ENCODE measurements around the gene WDCP.

Gene WDCP

GRCh38 chr2:24080701-24081100 lies 33.5 kb upstream of the WDCP start:
- Histone ChIP-seq H3K4me1 (ENCODE audit: control insufficient read depth, insufficient read depth, low read length) (peaks cover 36% of the 10 kb centered on the region), H3K9ac (ENCODE audit: low read depth, low read length) (no peak overlapping the region), H3K36me3 (ENCODE audit: insufficient read depth, low read length) (peaks cover 30% of the 10 kb centered on the region), H3K4me2 (ENCODE audit: low read length) (no peak overlapping the region), H3K4me3 (ENCODE audit: low read length) (no peak overlapping the region), H3K27me3 (ENCODE audit: control insufficient read depth, insufficient read depth, low read length) (no peaks in the 10 kb centered on the region), H3K9me3 (replicated peaks; ENCODE audit: low read length) (no peaks in the 10 kb centered on the region)

DNA sequence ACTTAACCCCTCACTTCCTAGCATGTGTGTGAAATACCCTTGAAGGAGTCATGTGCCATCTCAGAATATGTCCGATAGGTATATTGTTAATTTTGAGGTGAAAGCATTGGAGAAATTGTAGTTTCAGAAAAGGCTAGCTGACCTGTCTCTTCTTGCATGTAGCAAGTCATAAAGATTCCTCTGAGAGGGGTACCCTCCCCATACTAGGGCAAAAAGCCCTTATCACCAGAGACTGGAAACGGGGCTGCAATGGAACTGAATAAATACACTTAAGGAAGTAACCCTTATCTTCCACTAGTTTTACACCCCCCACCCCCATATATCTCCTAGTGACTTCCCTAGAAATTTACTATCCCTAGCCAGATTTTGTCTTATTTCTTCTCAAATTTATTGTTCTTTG lies 30.7 kb upstream of the WDCP start:
- Histone ChIP-seq H3K36me3 (ENCODE audit: insufficient read depth, low read length) (peaks cover 36% of the 10 kb centered on the region), H3K9me3 (replicated peaks; ENCODE audit: low read length) (no peaks in the 10 kb centered on the region), H3K4me3 (ENCODE audit: low read length) (peak overlapping the region; percentile 84), H3K9ac (ENCODE audit: low read depth, low read length) (peak overlapping the region; percentile 81), H3K27me3 (ENCODE audit: control insufficient read depth, insufficient read depth, low read length) (no peaks in the 10 kb centered on the region), H3K4me2 (ENCODE audit: low read length) (peak overlapping the region; percentile 89), H3K4me1 (ENCODE audit: control insufficient read depth, insufficient read depth, low read length) (peaks cover 29% of the 10 kb centered on the region)

GRCh38 chr2:24077535-24077877 lies 30.3 kb upstream of the WDCP start:
- H3K4me2 ChIP-seq (ENCODE audit: low read length), result peak overlapping the region; percentile 89
- H3K27me3 ChIP-seq (ENCODE audit: control insufficient read depth, insufficient read depth, low read length), result no peaks in the 10 kb centered on the region
- H3K4me3 ChIP-seq (ENCODE audit: low read length), result peak overlapping the region; percentile 84
- peaks cover 26% of the 10 kb centered on the region for H3K4me1 ChIP-seq (ENCODE audit: control insufficient read depth, insufficient read depth, low read length)
- H3K36me3 ChIP-seq (ENCODE audit: insufficient read depth, low read length), result peaks cover 36% of the 10 kb centered on the region
- peak overlapping the region; percentile 81 for H3K9ac ChIP-seq (ENCODE audit: low read depth, low read length)
- H3K9me3 ChIP-seq (replicated peaks; ENCODE audit: low read length), result no peaks in the 10 kb centered on the region

GRCh38 chr2:24076849-24077534 lies 29.8 kb upstream of the WDCP start:
- Histone ChIP-seq H3K27me3 (ENCODE audit: control insufficient read depth, insufficient read depth, low read length) (no peaks in the 10 kb centered on the region), H3K9ac (ENCODE audit: low read depth, low read length) (peak overlapping the region; percentile 81), H3K4me2 (ENCODE audit: low read length) (peak overlapping the region; percentile 89), H3K36me3 (ENCODE audit: insufficient read depth, low read length) (peaks cover 34% of the 10 kb centered on the region), H3K4me3 (ENCODE audit: low read length) (peak overlapping the region; percentile 84), H3K9me3 (replicated peaks; ENCODE audit: low read length) (no peaks in the 10 kb centered on the region), H3K4me1 (ENCODE audit: control insufficient read depth, insufficient read depth, low read length) (peaks cover 23% of the 10 kb centered on the region)

- no peaks in the 10 kb centered on the region for H3K27me3 ChIP-seq (ENCODE audit: control insufficient read depth, insufficient read depth, low read length)
- H3K36me3 ChIP-seq (ENCODE audit: insufficient read depth, low read length), result peaks cover 33% of the 10 kb centered on the region
- peak within 1 kb of the TSS; percentile 84 for H3K4me3 ChIP-seq (ENCODE audit: low read length)
- H3K9ac ChIP-seq (ENCODE audit: low read depth, low read length), result peak within 1 kb of the TSS; percentile 88
- no peaks in the 10 kb centered on the region for H3K9me3 ChIP-seq (replicated peaks; ENCODE audit: low read length)
- peaks cover 17% of the 10 kb centered on the region for H3K4me1 ChIP-seq (ENCODE audit: control insufficient read depth, insufficient read depth, low read length)
- peak within 1 kb of the TSS; percentile 89 for H3K4me2 ChIP-seq (ENCODE audit: low read length)
Measured at GRCh38 chr2:24075915-24076848, 29.0 kb upstream of the WDCP start, which contains the start of gene SF3B6. Gene SF3B6 (minus strand): TSS chr2:24076326. CDS start chr2:24076229, 97 bp downstream.

DNA sequence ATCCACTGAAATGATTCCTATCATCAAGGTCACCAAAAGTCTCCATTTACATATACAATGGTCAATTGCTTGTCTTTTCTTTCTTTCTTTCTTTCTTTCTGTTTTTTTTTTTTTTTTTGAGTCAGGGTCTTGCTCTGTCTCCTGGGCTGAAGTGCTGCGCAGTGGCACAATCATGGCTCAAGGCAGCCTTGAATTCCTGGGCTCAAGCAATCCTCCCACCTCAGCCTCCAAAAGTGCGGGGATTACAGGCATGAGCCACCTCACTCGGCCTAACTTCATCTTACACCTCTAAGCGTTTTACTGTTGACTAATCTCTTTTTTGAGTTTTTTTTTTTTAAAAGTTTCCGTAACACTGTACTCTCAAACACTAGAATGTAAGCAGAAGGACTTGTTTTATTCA lies 28.1 kb upstream of the WDCP start:
- H3K36me3 ChIP-seq (ENCODE audit: insufficient read depth, low read length), result peaks cover 33% of the 10 kb centered on the region
- peak overlapping the region; percentile 84 for H3K4me3 ChIP-seq (ENCODE audit: low read length)
- peak overlapping the region; percentile 78 for H3K4me2 ChIP-seq (ENCODE audit: low read length)
- H3K9me3 ChIP-seq (replicated peaks; ENCODE audit: low read length), result no peaks in the 10 kb centered on the region
- peak overlapping the region; percentile 88 for H3K9ac ChIP-seq (ENCODE audit: low read depth, low read length)
- H3K27me3 ChIP-seq (ENCODE audit: control insufficient read depth, insufficient read depth, low read length), result no peaks in the 10 kb centered on the region
- peaks cover 14% of the 10 kb centered on the region for H3K4me1 ChIP-seq (ENCODE audit: control insufficient read depth, insufficient read depth, low read length)

DNA sequence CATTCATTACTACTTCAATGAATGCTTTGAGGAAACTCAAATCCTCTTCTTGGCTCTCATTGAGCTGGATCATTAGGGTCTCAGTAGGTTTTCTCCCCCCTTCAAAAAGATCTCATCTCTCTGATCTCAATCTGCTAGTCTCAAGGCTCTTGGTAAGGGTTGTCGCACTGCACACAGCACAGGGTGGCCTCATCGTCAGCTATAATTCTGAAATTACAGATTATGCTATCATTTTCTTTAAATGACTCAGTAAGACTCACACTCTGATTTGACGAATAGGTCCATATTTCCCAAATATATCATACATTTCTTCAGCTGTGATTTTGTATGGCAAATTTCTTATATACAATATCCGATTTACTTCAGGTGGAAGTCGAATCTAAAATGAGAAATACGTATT lies 26.6 kb upstream of the WDCP start:
- Histone ChIP-seq H3K9me3 (replicated peaks; ENCODE audit: low read length) (no peaks in the 10 kb centered on the region), H3K4me2 (ENCODE audit: low read length) (no peak overlapping the region), H3K36me3 (ENCODE audit: insufficient read depth, low read length) (peaks cover 32% of the 10 kb centered on the region), H3K27me3 (ENCODE audit: control insufficient read depth, insufficient read depth, low read length) (no peaks in the 10 kb centered on the region), H3K9ac (ENCODE audit: low read depth, low read length) (no peak overlapping the region), H3K4me3 (ENCODE audit: low read length) (no peak overlapping the region), H3K4me1 (ENCODE audit: control insufficient read depth, insufficient read depth, low read length) (peaks cover 12% of the 10 kb centered on the region)

GRCh38 chr2:24072259-24072658 lies 25.1 kb upstream of the WDCP start:
- no peak overlapping the region for H3K9ac ChIP-seq (ENCODE audit: low read depth, low read length)
- H3K9me3 ChIP-seq (replicated peaks; ENCODE audit: low read length), result no peaks in the 10 kb centered on the region
- H3K4me3 ChIP-seq (ENCODE audit: low read length), result no peak overlapping the region
- H3K4me1 ChIP-seq (ENCODE audit: control insufficient read depth, insufficient read depth, low read length), result peaks cover 8% of the 10 kb centered on the region
- no peaks in the 10 kb centered on the region for H3K27me3 ChIP-seq (ENCODE audit: control insufficient read depth, insufficient read depth, low read length)
- no peak overlapping the region for H3K4me2 ChIP-seq (ENCODE audit: low read length)
- H3K36me3 ChIP-seq (ENCODE audit: insufficient read depth, low read length), result peaks cover 39% of the 10 kb centered on the region

DNA sequence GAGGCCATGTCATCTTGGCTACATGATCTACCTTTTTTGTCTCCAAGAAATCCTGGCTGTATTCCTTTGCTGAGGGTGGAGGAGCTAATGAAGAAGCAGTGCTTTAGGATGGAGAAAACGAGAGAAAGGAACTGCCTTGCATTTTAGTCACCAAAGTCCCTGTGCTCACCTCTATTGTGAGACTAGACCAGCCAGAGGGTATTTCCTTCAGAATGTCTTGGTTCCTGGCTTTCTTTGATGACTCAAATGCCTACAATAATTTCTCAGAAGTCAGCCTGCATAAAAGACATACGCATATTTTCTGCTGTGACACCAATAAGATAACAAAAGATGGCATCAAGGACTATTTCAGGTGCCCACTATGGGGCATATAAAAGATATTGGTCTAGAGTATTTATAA lies 18.1 kb upstream of the WDCP start:
- Histone ChIP-seq H3K9ac (ENCODE audit: low read depth, low read length) (no peak overlapping the region), H3K4me1 (ENCODE audit: control insufficient read depth, insufficient read depth, low read length) (no peaks in the 10 kb centered on the region), H3K4me3 (ENCODE audit: low read length) (no peak overlapping the region), H3K9me3 (replicated peaks; ENCODE audit: low read length) (no peaks in the 10 kb centered on the region), H3K36me3 (ENCODE audit: insufficient read depth, low read length) (peaks cover 42% of the 10 kb centered on the region), H3K4me2 (ENCODE audit: low read length) (no peak overlapping the region), H3K27me3 (ENCODE audit: control insufficient read depth, insufficient read depth, low read length) (no peaks in the 10 kb centered on the region)

- H3K4me2 ChIP-seq (ENCODE audit: low read length), result no peak overlapping the region
- H3K9me3 ChIP-seq (replicated peaks; ENCODE audit: low read length), result no peaks in the 10 kb centered on the region
- H3K9ac ChIP-seq (ENCODE audit: low read depth, low read length), result no peak overlapping the region
- H3K4me3 ChIP-seq (ENCODE audit: low read length), result no peak overlapping the region
- no peaks in the 10 kb centered on the region for H3K4me1 ChIP-seq (ENCODE audit: control insufficient read depth, insufficient read depth, low read length)
- H3K27me3 ChIP-seq (ENCODE audit: control insufficient read depth, insufficient read depth, low read length), result no peaks in the 10 kb centered on the region
- no peaks in the 10 kb centered on the region for H3K36me3 ChIP-seq (ENCODE audit: insufficient read depth, low read length)
Measured at GRCh38 chr2:24058564-24059271, 11.5 kb upstream of the WDCP start.

DNA sequence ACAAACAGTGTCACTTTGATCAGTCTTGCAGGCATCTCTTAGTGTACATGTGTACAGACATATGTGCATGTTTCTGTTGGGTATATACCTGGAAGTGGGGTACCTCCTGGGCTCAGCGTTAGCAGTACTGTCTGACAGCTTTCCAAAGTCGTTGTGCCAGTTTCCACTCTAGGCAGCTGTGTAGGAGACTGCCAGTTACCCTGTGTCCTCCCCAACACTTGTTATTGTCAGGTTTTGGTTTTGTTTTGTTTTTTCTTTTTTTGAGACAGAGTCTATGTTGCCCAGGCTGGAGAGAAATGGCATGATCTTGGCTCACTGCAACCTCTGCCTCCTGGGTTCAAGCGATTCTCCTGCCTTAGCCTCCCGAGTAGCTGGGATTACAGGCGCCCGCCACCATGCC lies 8.6 kb upstream of the WDCP start:
- Histone ChIP-seq H3K27me3 (ENCODE audit: control insufficient read depth, insufficient read depth, low read length) (no peaks in the 10 kb centered on the region), H3K4me1 (ENCODE audit: control insufficient read depth, insufficient read depth, low read length) (no peaks in the 10 kb centered on the region), H3K9ac (ENCODE audit: low read depth, low read length) (no peak overlapping the region), H3K4me2 (ENCODE audit: low read length) (no peak overlapping the region), H3K4me3 (ENCODE audit: low read length) (no peak overlapping the region), H3K36me3 (ENCODE audit: insufficient read depth, low read length) (no peaks in the 10 kb centered on the region), H3K9me3 (replicated peaks; ENCODE audit: low read length) (no peaks in the 10 kb centered on the region)

All from skeletal muscle satellite cell (primary cell).